Right lobe of liver (tissue), 6 donors: Measurements from ENCODE around the gene HPN. TPM values are rescaled to one million over a fixed set of nuclear protein-coding genes. Genes with fewer than 3 reads are reported as not detected.

Experiments used
- ATAC-seq, 4 donors: fragments of 200-7000 bp; cut with Tn5 transposase; one replicate each; pipeline ENCODE4 v1.9.1; 2020; ENCODE audit warnings: mild to moderate bottlenecking in 4 of 4, moderate library complexity in 4 of 4
- DNase-seq, 3 donors: peaks; one replicate each; pipeline ENCODE4 v3.0.0-alpha.2; 2020
- H3K27ac ChIP-seq, 3 donors: fragments of 200-600 bp; one replicate each; pipeline ENCODE4 v1.8.0; 2022
- H3K27me3 ChIP-seq, 2 donors: fragments of 200-600 bp; one replicate each; pipeline ENCODE4 v1.8.0; 2022
- H3K36me3 ChIP-seq, 4 donors: fragments of 200-600 bp; sonication (generic) in 1 of 4; one replicate each; pipeline versions ENCODE4 v1.5.1 to v1.8.0; 2017 to 2022; ENCODE audit warnings: control low read depth in 1 of 4
- H3K4me1 ChIP-seq, 4 donors: fragments of 200-600 bp; sonication (generic) in 1 of 4; one replicate each; pipeline versions ENCODE4 v1.5.1 to v1.8.0; 2017 to 2022; ENCODE audit warnings: control low read depth in 1 of 4
- H3K4me3 ChIP-seq, 3 donors: fragments of 200-600 bp; one replicate each; pipeline ENCODE4 v1.8.0; 2022
- H3K9me3 ChIP-seq, 4 donors: fragments of 200-600 bp; sonication (generic) in 1 of 4; one replicate each; pipeline versions ENCODE4 v1.5.1 to v1.8.0; 2017 to 2022; ENCODE audit warnings: control low read depth in 1 of 4
- POLR2A ChIP-seq: fragments of 450-650 bp; IDR thresholded peaks from one replicate; pipeline ENCODE4 v1.6.1; 2017; ENCODE audit warnings: antibody characterized with exemption, mild to moderate bottlenecking
- WGBS: methylation state at CpG from one replicate; pipeline ENCODE4 v1.1.6; 2018; ENCODE audit warnings: low coverage, low lambda C conversion rate; ENCODE audit not compliant: insufficient coverage; ENCODE audit errors: missing lambda C conversion rate; 5-methylcytosine and 5-hydroxymethylcytosine counted together
- intact Hi-C, 2 donors: fragments of 100-400 bp; cut with DNase I; formaldehyde crosslinking; loops; one replicate each; pipeline versions ENCODE4 v1.11.2 to v1.14.1; 2022
- total RNA-seq, 6 experiments: library from RNA; depleted of rRNA in 2 of 6; stranded (reverse); fragments of >200 nt in 2 of 6; fragmentation: NEBNext Ultra II Directional in 3 of 6; extraction: Animal tissue kit (Norgen Biotek cat#: 25700) in 3 of 6; gene quantifications; one replicate each; pipeline versions ENCODE4 v1.1.0 to v1.2.4, GENCODE V29; 2016 to 2023
- TF ChIP-seq, protein P1 (sequence below), 4 donors: fragments of 200-600 bp in 3 of 4; fragments of 450-650 bp in 1 of 4; IDR thresholded peaks; one replicate each; pipeline versions ENCODE4 v1.5.1 to v1.8.0; 2016 to 2022; ENCODE audit warnings: antibody characterized with exemption in 4 of 4, mild to moderate bottlenecking in 2 of 4
- donor health status: DM: no; HTN: yes; CAD: no.
- donor health status: DM: no; HTN: no; CAD: no.
- donor health status: DM: no; HTN: no; CAD: no.
- donor health status: DM: no; HTN: yes; CAD: no.
- donor health status: DM: no; HTN: yes; CAD: no.

The HPN gene
- total RNA-seq, 6 experiments from 2014 or later: 285 to 486 (median 374) TPM

DNA sequence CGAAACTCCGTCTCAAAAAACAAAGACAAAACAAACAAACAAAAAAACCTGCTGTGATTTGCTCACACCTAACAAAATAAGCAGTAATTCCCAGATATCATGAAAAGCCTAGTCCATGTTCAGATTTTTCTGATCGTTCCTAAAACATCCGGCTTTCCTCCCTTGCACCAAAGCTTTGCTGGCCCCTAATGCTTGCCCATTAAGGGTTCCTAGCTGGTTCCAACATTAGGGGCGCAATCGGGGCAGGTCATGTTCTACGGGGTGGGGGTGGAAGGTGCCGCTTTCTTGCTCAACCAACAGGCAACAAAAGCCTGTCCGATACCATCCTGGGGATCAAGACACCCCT, 48.6 kb downstream of the HPN start:
- no peaks in the 10 kb centered on the region for H3K27me3 ChIP-seq
- no peaks in the 10 kb centered on the region for H3K9me3 ChIP-seq
- ATAC-seq (peak; percentile 18 to 44 (median 18)), DNase-seq (no peak)
- peaks cover 0 to 21% (median 8%) of the 10 kb centered on the region in 4 donors for H3K4me1 ChIP-seq
- 15% methylated on average over 6 of the region's 9 CpGs for WGBS
- TF ChIP-seq, protein P1, sequence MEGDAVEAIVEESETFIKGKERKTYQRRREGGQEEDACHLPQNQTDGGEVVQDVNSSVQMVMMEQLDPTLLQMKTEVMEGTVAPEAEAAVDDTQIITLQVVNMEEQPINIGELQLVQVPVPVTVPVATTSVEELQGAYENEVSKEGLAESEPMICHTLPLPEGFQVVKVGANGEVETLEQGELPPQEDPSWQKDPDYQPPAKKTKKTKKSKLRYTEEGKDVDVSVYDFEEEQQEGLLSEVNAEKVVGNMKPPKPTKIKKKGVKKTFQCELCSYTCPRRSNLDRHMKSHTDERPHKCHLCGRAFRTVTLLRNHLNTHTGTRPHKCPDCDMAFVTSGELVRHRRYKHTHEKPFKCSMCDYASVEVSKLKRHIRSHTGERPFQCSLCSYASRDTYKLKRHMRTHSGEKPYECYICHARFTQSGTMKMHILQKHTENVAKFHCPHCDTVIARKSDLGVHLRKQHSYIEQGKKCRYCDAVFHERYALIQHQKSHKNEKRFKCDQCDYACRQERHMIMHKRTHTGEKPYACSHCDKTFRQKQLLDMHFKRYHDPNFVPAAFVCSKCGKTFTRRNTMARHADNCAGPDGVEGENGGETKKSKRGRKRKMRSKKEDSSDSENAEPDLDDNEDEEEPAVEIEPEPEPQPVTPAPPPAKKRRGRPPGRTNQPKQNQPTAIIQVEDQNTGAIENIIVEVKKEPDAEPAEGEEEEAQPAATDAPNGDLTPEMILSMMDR (IDR thresholded peaks at IDR 0.05): no peak
- no peak for TF ChIP-seq POLR2A
- no peaks in the 10 kb centered on the region for H3K36me3 ChIP-seq
- H3K27ac ChIP-seq: peak overlapping the region in 2 of 3 donors; percentile 31 to 70
- intact Hi-C loops: no loop called here
- H3K4me3 ChIP-seq: peak overlapping the region; percentile 23 to 40 (median 38)

DNA sequence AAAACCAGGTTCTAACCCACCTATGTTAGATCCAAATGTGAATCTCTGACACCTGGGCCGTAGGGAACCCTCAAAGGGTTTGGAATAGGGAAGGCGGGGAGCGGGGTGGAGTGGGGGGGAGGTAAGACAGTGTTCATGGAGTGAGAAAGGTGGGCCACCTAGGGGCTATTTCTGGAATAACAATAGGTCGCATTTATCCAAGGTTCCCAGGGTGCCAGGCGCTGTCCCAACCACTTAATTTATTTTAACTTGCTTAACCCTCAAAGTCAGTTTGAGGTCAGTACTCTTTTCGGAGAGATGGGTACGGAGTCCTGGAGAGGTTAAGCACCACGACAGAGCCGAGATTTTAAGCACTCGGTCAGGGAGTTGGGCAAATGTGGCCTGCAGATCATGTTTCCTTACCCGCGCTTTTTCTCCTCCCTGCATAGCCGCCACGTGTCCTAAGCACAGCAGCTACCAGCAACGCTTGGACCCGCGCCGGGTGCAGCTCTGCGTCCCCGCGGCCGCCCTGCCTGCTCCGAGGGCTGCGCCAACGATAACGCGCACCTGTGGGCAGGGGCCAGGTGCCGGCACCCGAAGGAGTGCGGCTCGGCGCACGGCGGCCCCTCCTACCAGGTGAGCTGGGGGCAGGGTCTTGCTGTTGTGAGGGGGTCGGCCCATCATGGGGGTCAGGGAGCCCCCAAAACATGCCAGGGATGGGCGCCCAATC, 49.1 kb downstream of the HPN start:
- H3K27ac ChIP-seq: peak overlapping the region in 2 of 3 donors; percentile 32 to 70
- TF ChIP-seq, protein P1 (IDR thresholded peaks at IDR 0.05): peak; percentile 59 to 71 (median 70)
- TF ChIP-seq POLR2A: no peak
- no peaks in the 10 kb centered on the region for H3K36me3 ChIP-seq
- no peaks in the 10 kb centered on the region for H3K27me3 ChIP-seq
- intact Hi-C loops: no loop called here
- H3K9me3 ChIP-seq: no peaks in the 10 kb centered on the region
- ATAC-seq (peak; percentile 90 to 96 (median 92)), DNase-seq (peak; percentile 59 to 86 (median 73))
- H3K4me1 ChIP-seq: peaks cover 0 to 21% (median 8%) of the 10 kb centered on the region in 4 donors
- WGBS: 0% methylated on average over 19 of the region's 36 CpGs
- peak overlapping the region; percentile 23 to 40 (median 38) for H3K4me3 ChIP-seq

DNA sequence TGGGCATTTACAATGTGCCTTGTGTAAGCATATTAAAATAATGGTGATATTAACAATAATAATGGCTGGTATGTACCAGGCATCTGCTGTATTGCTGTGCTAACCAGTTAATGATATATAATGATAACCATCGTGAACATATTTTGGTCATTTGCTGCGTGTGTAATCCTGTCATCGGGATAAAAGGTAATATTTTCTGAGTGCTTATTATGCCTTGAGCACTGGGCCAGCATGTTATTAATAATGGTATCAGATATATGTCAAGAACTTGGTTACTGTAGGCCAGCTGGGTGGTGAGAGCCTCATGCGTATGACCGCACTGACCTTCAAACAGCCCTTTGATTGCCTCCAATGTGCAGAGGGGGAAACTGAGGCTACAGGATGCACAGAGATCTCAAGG, 51.9 kb downstream of the HPN start:
- no peaks in the 10 kb centered on the region for H3K9me3 ChIP-seq
- WGBS: 88% methylated on average over 5 of the region's 5 CpGs
- H3K4me1 ChIP-seq: peaks cover 0 to 21% (median 8%) of the 10 kb centered on the region in 4 donors
- ATAC-seq (no peak), DNase-seq (no peak)
- TF ChIP-seq, protein P1 (IDR thresholded peaks at IDR 0.05): no peak
- no peak for TF ChIP-seq POLR2A
- intact Hi-C loops: no loop called here
- H3K27ac ChIP-seq: no peak overlapping the region
- H3K36me3 ChIP-seq: no peaks in the 10 kb centered on the region
- no peak overlapping the region for H3K4me3 ChIP-seq
- H3K27me3 ChIP-seq: no peaks in the 10 kb centered on the region

DNA sequence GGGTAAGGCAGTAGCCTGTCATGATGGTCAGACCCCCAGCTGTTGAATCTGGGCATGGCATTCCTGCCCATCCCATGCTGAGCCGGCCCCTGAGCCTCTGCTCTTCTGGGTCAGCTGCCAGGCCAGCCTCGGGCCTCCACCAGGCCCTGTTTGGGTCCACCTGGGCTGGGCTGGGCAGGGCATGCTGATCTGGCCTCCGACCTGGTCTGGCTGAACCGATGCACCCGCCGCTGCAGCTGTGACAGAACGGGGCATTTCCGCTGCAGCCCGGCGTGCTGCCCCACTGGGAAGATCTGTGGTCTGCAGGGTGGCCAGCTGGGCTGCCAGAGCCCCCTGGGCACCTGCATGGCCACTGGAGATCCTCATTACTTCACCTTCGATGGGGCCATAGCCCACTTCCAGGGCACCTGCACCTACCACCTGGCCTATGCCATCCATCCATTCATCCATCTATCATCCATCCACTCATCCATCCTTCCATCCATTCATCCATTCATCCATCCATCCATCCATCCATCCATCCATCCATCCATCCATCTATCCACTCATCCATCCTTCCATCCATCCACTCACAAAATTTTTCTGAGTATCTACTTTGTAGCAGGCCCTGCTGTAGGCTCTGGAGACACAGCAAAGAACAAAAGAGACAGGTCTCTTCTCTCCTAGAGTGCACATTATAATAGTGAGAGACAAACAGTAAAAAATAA, 52.6 kb downstream of the HPN start:
- Histone ChIP-seq H3K4me3 (no peak overlapping the region), H3K27ac (no peak overlapping the region), H3K27me3 (no peaks in the 10 kb centered on the region), H3K36me3 (no peaks in the 10 kb centered on the region), H3K4me1 (peaks cover 0 to 21% (median 9%) of the 10 kb centered on the region in 4 donors), H3K9me3 (no peaks in the 10 kb centered on the region)
- intact Hi-C loops: no loop called here
- peak in 1 of 3 donors; percentile 45 for DNase-seq
- TF ChIP-seq, protein P1 (IDR thresholded peaks at IDR 0.05): no peak
- no peak for TF ChIP-seq POLR2A
- no peak for ATAC-seq
- WGBS: no CpG with 5 or more reads among the region's 11 CpGs
